LNCAP (cell line): Measurements from ENCODE around the gene EXD2.

Source experiments
- TF ChIP-seq, protein P1 (sequence below): fragments of 450-650 bp; IDR thresholded peaks from 2 replicates; pipeline ENCODE4 v1.5.1; 2017; ENCODE audit warnings: mild to moderate bottlenecking

Gene EXD2

DNA sequence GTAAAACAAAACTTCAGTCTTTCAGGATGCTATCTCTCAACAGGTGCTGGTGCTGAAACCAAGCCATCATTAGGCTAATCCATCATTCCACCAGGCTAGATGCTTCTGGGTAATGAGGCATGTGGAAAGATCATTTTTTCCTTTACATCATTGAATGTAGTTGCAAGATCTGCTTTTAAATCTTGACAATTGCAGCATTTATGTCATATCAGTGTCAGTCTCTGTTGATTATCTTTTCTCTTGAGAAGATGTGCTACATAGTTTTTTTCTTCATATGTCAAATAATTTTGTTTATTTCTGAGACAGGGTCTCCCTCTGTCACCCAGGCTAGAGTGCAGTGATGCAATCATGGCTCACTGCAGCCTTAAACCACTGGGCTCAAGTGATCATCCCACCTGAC is 16.2 kb upstream of the EXD2 start:
- TF ChIP-seq, protein P1, sequence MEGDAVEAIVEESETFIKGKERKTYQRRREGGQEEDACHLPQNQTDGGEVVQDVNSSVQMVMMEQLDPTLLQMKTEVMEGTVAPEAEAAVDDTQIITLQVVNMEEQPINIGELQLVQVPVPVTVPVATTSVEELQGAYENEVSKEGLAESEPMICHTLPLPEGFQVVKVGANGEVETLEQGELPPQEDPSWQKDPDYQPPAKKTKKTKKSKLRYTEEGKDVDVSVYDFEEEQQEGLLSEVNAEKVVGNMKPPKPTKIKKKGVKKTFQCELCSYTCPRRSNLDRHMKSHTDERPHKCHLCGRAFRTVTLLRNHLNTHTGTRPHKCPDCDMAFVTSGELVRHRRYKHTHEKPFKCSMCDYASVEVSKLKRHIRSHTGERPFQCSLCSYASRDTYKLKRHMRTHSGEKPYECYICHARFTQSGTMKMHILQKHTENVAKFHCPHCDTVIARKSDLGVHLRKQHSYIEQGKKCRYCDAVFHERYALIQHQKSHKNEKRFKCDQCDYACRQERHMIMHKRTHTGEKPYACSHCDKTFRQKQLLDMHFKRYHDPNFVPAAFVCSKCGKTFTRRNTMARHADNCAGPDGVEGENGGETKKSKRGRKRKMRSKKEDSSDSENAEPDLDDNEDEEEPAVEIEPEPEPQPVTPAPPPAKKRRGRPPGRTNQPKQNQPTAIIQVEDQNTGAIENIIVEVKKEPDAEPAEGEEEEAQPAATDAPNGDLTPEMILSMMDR: no peak

DNA sequence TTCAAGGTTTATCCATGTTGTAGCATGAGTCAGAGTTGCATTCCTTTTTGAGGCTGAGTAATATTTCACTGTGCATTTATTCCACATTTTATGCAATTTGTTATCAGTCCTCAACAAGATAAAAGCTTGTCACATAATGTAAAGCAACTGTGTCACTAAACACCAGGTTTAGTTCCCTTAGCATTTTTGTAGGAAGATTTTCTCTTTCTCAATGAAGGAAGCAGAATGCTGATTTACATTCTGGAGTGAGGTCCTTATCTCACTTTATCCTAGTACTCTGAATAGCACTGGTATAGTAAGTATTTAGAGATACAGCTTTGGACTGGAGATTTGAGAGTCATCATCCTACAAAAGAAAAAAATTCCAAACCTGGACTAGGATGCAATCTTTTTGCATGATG is 9.8 kb upstream of the EXD2 start:
- TF ChIP-seq, protein P1: no peak

DNA sequence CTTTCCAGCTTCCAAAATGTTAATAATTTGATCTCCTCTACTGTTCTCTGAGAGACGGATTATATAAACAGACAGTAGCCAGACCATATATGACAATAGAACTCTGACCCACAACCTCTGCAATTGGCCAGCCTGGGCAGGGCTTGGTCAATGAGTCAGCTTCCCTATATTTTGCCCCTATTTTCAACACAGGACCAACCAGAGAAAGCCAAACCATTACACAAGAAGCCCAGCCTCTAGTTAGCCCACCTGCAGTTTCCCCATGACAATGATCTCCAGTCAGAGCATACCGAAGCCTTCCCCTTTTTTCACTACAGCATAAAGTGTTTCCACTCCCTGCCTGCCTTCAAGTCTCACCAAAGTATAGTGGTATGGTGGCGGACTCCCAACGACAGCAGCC is 7.6 kb upstream of the EXD2 start:
- TF ChIP-seq, protein P1: no peak

DNA sequence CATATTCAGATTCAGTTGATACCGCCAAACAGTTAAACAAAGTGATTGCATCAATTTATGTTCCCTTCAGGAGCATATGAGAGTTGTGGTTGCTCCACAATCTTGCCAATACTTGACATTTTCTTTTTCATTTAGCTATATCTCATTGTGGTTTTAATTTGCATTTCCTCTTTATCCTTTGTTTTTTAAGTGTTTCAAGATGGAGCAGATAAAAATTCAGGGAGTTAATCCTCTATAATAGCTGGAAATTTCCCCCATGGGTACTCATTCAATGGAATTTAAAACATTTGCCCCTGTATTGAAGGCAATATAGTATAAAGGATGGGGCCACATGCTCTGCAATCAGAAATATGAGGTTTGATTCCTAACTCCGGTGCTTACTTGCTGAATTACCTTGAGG is 1.1 kb upstream of the EXD2 start:
- TF ChIP-seq, protein P1: no peak

DNA sequence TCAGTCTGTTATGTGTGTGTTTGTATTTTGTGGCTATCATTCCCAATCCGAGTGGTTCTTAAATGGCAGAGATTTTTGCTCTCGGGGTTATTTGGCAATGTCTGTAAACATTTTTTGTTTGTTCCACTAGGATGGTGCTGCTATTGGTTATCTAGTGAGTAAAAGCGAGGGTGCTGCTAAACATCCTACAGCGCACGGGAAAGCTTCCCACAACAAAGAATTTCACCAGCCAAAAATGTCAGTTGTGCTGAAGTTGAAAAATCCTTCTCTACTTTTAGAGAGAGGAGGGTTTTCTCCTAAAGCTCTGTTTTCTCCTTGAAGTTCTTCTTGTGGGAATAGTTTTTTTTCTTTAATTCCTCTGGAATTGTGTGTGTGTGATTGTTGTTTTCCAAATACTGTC is 2.4 kb downstream of the EXD2 start:
- TF ChIP-seq, protein P1: no peak

DNA sequence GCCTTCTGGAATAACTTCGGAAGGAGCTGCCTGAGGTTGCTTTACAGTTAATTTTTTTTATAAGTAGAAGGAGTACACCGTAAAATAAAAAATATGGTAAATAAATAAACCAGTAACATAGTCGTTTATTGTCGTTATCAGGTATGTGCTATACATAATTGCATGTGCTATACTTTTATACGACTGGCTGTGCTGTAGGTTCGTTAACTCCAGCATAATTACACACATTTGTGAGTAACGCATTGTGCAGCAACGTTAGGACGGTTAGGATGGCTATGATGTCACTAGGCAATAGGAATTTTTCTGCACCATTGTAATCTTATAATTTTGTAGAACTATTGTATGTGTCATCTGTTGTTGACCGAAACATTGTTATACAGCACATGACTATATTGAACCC is 8.5 kb downstream of the EXD2 start:
- TF ChIP-seq, protein P1: no peak

DNA sequence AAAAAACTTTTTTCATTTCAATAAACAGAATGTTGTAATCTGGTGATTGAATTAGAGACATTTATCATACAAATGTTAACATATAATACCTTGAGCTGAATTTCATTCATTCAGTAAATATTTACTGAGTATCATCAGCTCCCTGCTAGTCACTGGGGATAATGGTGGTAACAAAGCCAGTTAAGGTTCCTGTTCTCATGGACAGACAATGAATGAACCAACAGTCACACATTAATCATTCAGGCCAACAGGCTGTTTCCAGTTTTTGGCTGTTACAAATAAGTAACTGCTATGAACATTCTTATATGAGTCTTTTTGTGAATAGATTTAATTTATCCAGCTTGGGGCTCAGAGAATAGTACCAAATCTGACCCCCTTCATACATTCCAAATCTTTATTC is 13.5 kb downstream of the EXD2 start:
- TF ChIP-seq, protein P1: no peak

DNA sequence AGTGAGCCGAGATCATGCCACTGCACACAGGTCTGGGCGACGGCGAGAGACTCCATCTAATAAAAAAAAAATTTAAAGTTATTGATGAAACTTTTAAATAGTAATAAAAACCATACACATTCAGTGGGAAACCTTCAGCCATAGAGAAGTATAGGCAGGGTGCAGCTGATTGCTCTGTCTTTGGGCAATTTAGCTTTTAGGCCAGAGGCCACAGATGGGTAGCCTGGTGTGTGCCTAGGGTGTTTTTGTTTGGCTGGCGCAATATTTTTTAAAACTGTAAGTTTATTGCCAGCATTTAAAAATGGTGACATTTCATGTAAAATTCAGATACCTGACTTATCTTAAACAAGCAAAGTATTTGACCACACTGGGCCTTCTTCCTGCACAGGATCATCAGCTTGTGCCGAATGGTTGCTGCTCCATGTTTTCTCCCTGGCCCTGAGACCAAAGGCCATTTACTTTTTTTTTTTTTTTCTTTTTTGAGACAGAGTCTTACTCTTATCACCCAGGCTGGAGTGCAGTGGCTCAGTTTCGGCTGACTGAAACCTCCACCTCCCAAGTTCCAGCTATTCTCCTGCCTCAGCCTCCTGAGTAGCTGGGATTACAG is 16.2 kb downstream of the EXD2 start:
- TF ChIP-seq, protein P1: no peak
